ENCODE data around the gene LRRC45.
A peak's percentile ranks its signal among the peaks of the same experiment; 100 is the strongest.

LRRC45 gene

DNA sequence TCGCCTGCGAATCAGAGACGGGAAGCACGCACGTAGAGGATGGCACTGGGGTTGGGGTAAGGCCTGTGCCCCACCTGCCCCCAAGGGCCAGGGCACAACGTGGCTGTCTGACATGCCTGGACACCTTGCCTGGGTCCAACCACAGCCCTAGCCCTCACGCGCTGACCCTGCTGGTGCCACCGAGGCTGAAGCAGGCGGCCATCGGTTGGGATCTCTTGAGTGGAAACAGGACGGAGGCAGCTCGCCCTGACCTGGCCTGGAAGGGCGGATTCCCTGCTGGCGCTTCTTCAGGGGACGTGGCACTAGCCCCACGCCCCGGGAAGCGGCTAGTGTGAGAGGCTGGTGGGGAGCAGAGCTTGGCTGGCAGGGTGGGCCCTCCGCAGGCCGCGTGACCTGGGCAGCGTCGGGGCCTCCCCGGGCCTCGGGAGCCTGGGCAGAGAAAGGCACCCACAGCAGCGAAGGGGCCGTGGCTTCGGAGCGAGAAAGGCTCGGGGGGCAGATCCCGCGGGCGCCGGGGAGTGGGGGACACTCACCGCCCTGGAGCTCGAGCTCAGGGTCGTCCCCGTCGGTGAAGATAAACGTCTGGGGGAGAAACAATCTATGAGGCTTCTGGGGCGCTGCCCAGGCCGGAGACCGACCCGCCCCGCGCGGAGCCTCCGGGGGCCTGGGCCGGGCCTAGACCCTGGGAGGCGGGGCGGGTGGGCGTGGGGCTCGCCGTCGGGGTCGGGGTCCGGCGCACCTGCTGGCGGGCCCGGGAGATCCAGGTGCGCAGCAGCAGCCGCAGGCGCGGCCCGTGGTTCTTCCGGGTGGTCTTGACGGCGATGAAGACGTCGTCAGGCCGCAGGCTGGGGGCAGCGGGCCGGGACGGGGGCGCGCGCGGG, 27.9 kb downstream of the LRRC45 start:
- peak overlapping the region; percentile 78 for H3K4me3 ChIP-seq (replicated peaks; ENCODE audit: insufficient read depth, low read length)
- no peak for DNase-seq (ENCODE audit: low read depth in 1 of 2, low spot score in 1 of 2)
- TF ChIP-seq GABPA (IDR thresholded peaks at IDR 0.05; ENCODE audit: low read depth) (no peak), CTCF (IDR thresholded peaks at IDR 0.05; ENCODE audit: insufficient read depth, low read length) (no peak), POLR2AphosphoS5 (IDR thresholded peaks at IDR 0.05; ENCODE audit: low read depth) (no peak), REST (IDR thresholded peaks at IDR 0.05; ENCODE audit: insufficient replicate concordance, low read depth) (no peak), SPI1 (IDR thresholded peaks at IDR 0.05; ENCODE audit: borderline replicate concordance, low read depth) (no peak)
- H3K27ac ChIP-seq (replicated peaks), result peak overlapping the region; percentile 5; the same call in 1 of the 2 replicates
- H3K27me3 ChIP-seq (ENCODE audit: insufficient read depth, poor library complexity, severe bottlenecking), result no peaks in the 10 kb centered on the region

GRCh38 chr17:82051776-82052637, 28.9 kb downstream of the LRRC45 start, which contains the start of the genes GPS1 and RFNG:
TSS of gene GPS1 (plus strand) at chr17:82051898. CDS start at chr17:82051932, 34 bp downstream.
TSS of gene RFNG (minus strand) at chr17:82051811. CDS start at chr17:82051766, 45 bp downstream.
- TF ChIP-seq POLR2AphosphoS5 (IDR thresholded peaks at IDR 0.05; ENCODE audit: low read depth), result 0 out of 2 replicates have a peak, but pooled peaks have one; percentile 17
- TF ChIP-seq REST (IDR thresholded peaks at IDR 0.05; ENCODE audit: insufficient replicate concordance, low read depth), result no peak
- TF ChIP-seq GABPA (IDR thresholded peaks at IDR 0.05; ENCODE audit: low read depth), result peak; percentile 91
- TF ChIP-seq CTCF (IDR thresholded peaks at IDR 0.05; ENCODE audit: insufficient read depth, low read length), result no peak
- H3K27me3 ChIP-seq (ENCODE audit: insufficient read depth, poor library complexity, severe bottlenecking), result no peaks in the 10 kb centered on the region
- H3K27ac ChIP-seq (replicated peaks), result peak within 1 kb of the TSS; percentile 55
- DNase-seq (ENCODE audit: low read depth in 1 of 2, low spot score in 1 of 2), result peak; percentile 62 to 63
- peak within 1 kb of the TSS; percentile 78 for H3K4me3 ChIP-seq (replicated peaks; ENCODE audit: insufficient read depth, low read length)

DNA sequence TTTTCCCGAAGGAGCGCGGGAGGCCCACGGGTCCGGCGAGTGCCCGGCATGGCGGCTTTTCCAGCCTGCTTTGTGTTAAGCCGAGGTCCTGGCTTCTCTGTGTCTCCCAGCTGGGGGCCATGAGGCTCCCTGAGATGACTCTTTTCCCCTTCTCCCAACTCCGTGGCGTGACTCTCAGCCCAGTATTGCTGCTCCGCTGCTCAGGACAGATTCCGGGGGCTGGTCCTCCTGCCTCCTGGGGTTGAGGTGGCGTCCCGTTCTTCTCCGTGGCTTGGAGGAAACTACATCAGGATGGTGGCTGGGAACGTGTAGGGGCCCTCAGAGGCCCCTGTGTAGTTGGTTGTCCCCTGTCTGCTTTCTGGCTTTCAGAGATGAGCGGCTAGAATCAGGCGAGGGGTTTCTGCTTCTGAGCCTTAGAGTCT, 29.5 kb downstream of the LRRC45 start:
- H3K27me3 ChIP-seq (ENCODE audit: insufficient read depth, poor library complexity, severe bottlenecking), result no peaks in the 10 kb centered on the region
- no peak for DNase-seq (ENCODE audit: low read depth in 1 of 2, low spot score in 1 of 2)
- peak overlapping the region; percentile 78 for H3K4me3 ChIP-seq (replicated peaks; ENCODE audit: insufficient read depth, low read length)
- H3K27ac ChIP-seq (replicated peaks), result peak overlapping the region; percentile 55
- TF ChIP-seq POLR2AphosphoS5 (IDR thresholded peaks at IDR 0.05; ENCODE audit: low read depth) (no peak), CTCF (IDR thresholded peaks at IDR 0.05; ENCODE audit: insufficient read depth, low read length) (no peak), SPI1 (IDR thresholded peaks at IDR 0.05; ENCODE audit: borderline replicate concordance, low read depth) (no peak), GABPA (IDR thresholded peaks at IDR 0.05; ENCODE audit: low read depth) (no peak), REST (IDR thresholded peaks at IDR 0.05; ENCODE audit: insufficient replicate concordance, low read depth) (no peak)

Measured in HL-60 (cell line).